GM18499 (cell line): ENCODE measurements around the gene PPFIA4.

Experiments used
- ATAC-seq: cut with Tn5 transposase; IDR thresholded peaks from one replicate; pipeline ENCODE4 v1.9.1; 2021; ENCODE audit warnings: moderate number of reproducible peaks; ENCODE audit not compliant: insufficient read depth, unreplicated experiment

PPFIA4 gene

GRCh38 chr1:203098445-203098844 lies 72.2 kb downstream of the PPFIA4 start:
- ATAC-seq = no peak

- ATAC-seq = no peak
Measured at GRCh38 chr1:203098914-203099520, 72.7 kb downstream of the PPFIA4 start.

GRCh38 chr1:203099805-203100515 lies 73.7 kb downstream of the PPFIA4 start:
- ATAC-seq = no peak

GRCh38 chr1:203100516-203100869 lies 74.2 kb downstream of the PPFIA4 start:
- no peak for ATAC-seq

- ATAC-seq = no peak
Measured at GRCh38 chr1:203101813-203102634, 75.7 kb downstream of the PPFIA4 start.

GRCh38 chr1:203103216-203103615 lies 76.9 kb downstream of the PPFIA4 start:
- no peak for ATAC-seq

GRCh38 chr1:203103829-203104495 lies 77.7 kb downstream of the PPFIA4 start:
- ATAC-seq = no peak

GRCh38 chr1:203104789-203105390 lies 78.6 kb downstream of the PPFIA4 start:
- ATAC-seq = no peak

GRCh38 chr1:203112475-203112874 lies 86.2 kb downstream of the PPFIA4 start:
- ATAC-seq = no peak

- no peak for ATAC-seq
Measured at GRCh38 chr1:203113308-203113707, 87.0 kb downstream of the PPFIA4 start.

GRCh38 chr1:203114202-203114601 lies 87.9 kb downstream of the PPFIA4 start:
- no peak for ATAC-seq

- no peak for ATAC-seq
Measured at GRCh38 chr1:203116091-203116820, 90.0 kb downstream of the PPFIA4 start.

- no peak for ATAC-seq
Measured at GRCh38 chr1:203117611-203118575, 91.6 kb downstream of the PPFIA4 start.

GRCh38 chr1:203120325-203121153 lies 94.2 kb downstream of the PPFIA4 start:
- ATAC-seq = no peak

GRCh38 chr1:203121186-203122015 lies 95.1 kb downstream of the PPFIA4 start:
- no peak for ATAC-seq

- ATAC-seq = no peak
Measured at GRCh38 chr1:203122159-203122558, 95.9 kb downstream of the PPFIA4 start.

GRCh38 chr1:203124011-203124410 lies 97.7 kb downstream of the PPFIA4 start:
- no peak for ATAC-seq
